GM18505 (cell line): ENCODE data around the gene SYT8.
"Not testable (repeated sequence)": the region's sequence is repeated elsewhere in the genome, so short reads cannot be mapped to it uniquely, and the experiment has no call there.

Source experiments
- ATAC-seq: cut with Tn5 transposase; IDR thresholded peaks from one replicate; pipeline ENCODE4 v1.9.1; 2021; ENCODE audit not compliant: unreplicated experiment
- POLR2A ChIP-seq: IDR thresholded peaks from 4 replicates; pipeline ENCODE4 v1.6.1; 2011; ENCODE audit warnings: borderline replicate concordance; ENCODE audit not compliant: insufficient read depth, insufficient read length; ENCODE audit errors: extremely low read depth

SYT8 gene

GRCh38 chr11:1884303-1884700, 49.5 kb downstream of the SYT8 start:
- no peak for ATAC-seq
- TF ChIP-seq POLR2A, result no peak

- ATAC-seq, result not testable (repeated sequence)
Measured at GRCh38 chr11:1886551-1886950, 51.8 kb downstream of the SYT8 start.
